ENCODE results near the gene GEMIN5. TPM values are rescaled to one million over a fixed set of nuclear protein-coding genes. Genes with fewer than 3 reads are reported as not detected.

Gene GEMIN5
- total and polyA plus RNA-seq, 2 of the 8 experiments (the other 6 are each of a cell fraction or from before 2014, with no cell fraction given): 12.8 to 47.0 TPM

- no peak for TF ChIP-seq CHD7 (IDR thresholded peaks at IDR 0.05; ENCODE audit: insufficient replicate concordance, low read length)
- TF ChIP-seq SIN3A (conservative IDR thresholded peaks at IDR 0.05 in 1 of 2, IDR thresholded peaks at IDR 0.05 in 1 of 2; ENCODE audit: low read depth in 1 of 2, low read length in 2 of 2): no peak
- TF ChIP-seq SP2 (IDR thresholded peaks at IDR 0.05; ENCODE audit: low read length): no peak
- TF ChIP-seq TCF12 (IDR thresholded peaks at IDR 0.05; ENCODE audit: low read depth, low read length): no peak
- no peak for TF ChIP-seq RXRA (IDR thresholded peaks at IDR 0.05; ENCODE audit: insufficient read depth, low read depth, low read length)
- no peak for TF ChIP-seq POU5F1 (IDR thresholded peaks at IDR 0.05; ENCODE audit: low read depth, low read length)
- no peak for TF ChIP-seq TBP (IDR thresholded peaks at IDR 0.05; ENCODE audit: low read depth, low read length)
- no peak for TF ChIP-seq SIRT6 (IDR thresholded peaks at IDR 0.05; ENCODE audit: low read length)
These were observed 11.8 kb upstream of the GEMIN5 start (continued) for GRCh38 chr5:154949781-154950180.

All from H1 (cell line).